HAP-1 (cell line): Measurements from ENCODE around the gene GAS2.

ENCODE experiments used
- DNase-seq, 2 experiments: peaks; one replicate each; pipeline ENCODE4 v3.0.0-alpha.2; 2016 to 2020; ENCODE audit warnings: low spot score in 2 of 2
- H3K27me3 ChIP-seq: fragments of 250-450 bp; sonication (Bioruptor Pico); 2 replicates; pipeline ENCODE4 v1.5.1; 2020; ENCODE audit warnings: low read depth, mild to moderate bottlenecking, moderate library complexity
- H3K36me3 ChIP-seq: fragments of 250-450 bp; sonication (Bioruptor Pico); replicated peaks from 2 replicates; pipeline ENCODE4 v1.5.1; 2020; ENCODE audit warnings: mild to moderate bottlenecking
- H3K4me1 ChIP-seq: fragments of 250-450 bp; sonication (Bioruptor Pico); 2 replicates; pipeline ENCODE4 v1.5.1; 2020; ENCODE audit warnings: mild to moderate bottlenecking
- H3K4me3 ChIP-seq: fragments of 250-450 bp; sonication (Bioruptor Pico); 2 replicates; pipeline ENCODE4 v1.5.1; 2020; ENCODE audit warnings: mild to moderate bottlenecking, moderate library complexity
- H3K9me3 ChIP-seq: fragments of 250-450 bp; sonication (Bioruptor Pico); 2 replicates; pipeline ENCODE4 v1.5.1; 2020; ENCODE audit warnings: mild to moderate bottlenecking, moderate library complexity
- in situ Hi-C: fragments of 300-500 bp; cut with MboI; formaldehyde crosslinking; loops from 3 replicates; pipeline ENCODE4 v1.14.3; 2020; ENCODE audit warnings: low sequenced_read_pairs, inconsistent platforms, mixed read lengths

The GAS2 gene

DNA sequence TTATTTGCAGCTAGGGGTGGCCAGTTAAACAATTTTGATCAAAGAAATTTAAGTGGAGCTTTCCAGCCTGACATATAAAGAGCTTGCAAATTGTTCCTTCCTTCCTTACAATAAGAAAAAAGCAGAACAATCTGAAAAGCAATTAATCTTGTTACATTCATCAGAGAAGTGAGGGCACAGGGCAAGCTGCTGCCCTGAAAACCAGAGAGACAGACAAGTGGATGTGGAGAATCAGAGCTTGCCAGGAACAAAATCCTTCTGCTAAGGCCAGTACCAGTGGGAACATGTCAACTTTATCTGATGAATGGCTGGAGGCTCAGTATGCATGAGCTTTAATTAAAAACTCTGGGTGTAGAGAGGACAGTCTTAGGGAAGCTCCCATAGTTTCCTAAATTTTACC lies 185.1 kb downstream of the GAS2 start:
- Histone ChIP-seq H3K9me3 (no peaks in the 10 kb centered on the region), H3K36me3 (no peaks in the 10 kb centered on the region), H3K4me3 (no peak overlapping the region), H3K4me1 (no peaks in the 10 kb centered on the region), H3K27me3 (no peaks in the 10 kb centered on the region)
- no peak for DNase-seq
- in situ Hi-C loops = no loop called here

DNA sequence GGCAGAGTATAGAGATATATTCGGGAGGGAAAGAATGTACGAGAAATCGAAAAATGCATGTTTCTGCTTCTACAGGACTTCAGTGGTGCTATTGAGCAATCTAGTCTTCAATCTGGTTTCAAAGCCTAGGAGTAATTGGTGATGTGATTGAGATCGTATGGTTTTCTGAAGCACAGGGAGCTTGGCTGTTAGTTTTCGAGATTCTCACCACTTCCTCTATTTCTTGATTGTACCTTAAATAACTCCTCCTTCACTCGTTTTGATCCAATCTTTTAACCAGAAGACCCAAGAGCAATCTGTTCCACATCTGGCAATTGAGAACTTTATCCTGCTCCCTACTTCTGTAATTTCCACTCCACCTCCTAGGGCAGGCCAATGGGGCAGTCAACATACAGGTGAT lies 193.3 kb downstream of the GAS2 start:
- H3K9me3 ChIP-seq = peaks cover under 1% of the 10 kb centered on the region; the same call in 1 of the 2 replicates
- no peak for DNase-seq
- in situ Hi-C loops = no loop called here
- no peaks in the 10 kb centered on the region for H3K36me3 ChIP-seq
- H3K4me3 ChIP-seq = no peak overlapping the region
- peaks cover 3% of the 10 kb centered on the region; the same call in 1 of the 2 replicates for H3K4me1 ChIP-seq
- no peaks in the 10 kb centered on the region for H3K27me3 ChIP-seq

DNA sequence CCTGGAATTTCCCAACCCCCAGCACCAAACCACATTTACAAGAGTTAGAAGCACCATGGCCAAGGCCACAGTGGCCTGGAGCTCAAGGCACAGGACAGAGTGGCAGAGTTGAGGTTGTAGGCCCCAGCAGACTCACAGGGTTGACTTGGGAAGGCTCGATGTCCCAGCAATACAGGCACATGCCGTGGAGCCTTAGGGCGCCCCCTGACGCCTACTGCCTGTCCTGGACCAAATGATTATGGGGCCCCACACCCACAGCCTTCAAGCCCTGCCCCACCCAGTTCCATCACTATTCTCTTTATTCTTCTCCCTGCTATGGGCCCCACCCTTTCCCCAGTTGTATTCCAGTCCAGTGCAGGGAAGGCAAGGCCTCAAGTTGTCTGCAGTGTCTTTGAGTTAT lies 193.8 kb downstream of the GAS2 start, which contains the start of gene CCDC179:
Gene CCDC179, minus strand, starts transcription at position 234 of the 400 bp plus-strand sequence. Its CDS starts 53 bp downstream, at position 181.
- H3K9me3 ChIP-seq = peaks cover 2% of the 10 kb centered on the region; the same call in 1 of the 2 replicates
- H3K36me3 ChIP-seq = no peaks in the 10 kb centered on the region
- no peaks in the 10 kb centered on the region for H3K27me3 ChIP-seq
- in situ Hi-C loops = no loop called here
- peaks cover 3% of the 10 kb centered on the region; the same call in 1 of the 2 replicates for H3K4me1 ChIP-seq
- DNase-seq = no peak
- H3K4me3 ChIP-seq = no peak within 1 kb of the TSS
